ENCODE data around the gene SLC25A3. TPM values are rescaled to one million over a fixed set of nuclear protein-coding genes. Genes with fewer than 3 reads are reported as not detected.
A peak's percentile ranks its signal among the peaks of the same experiment; 100 is the strongest.

SLC25A3 gene
- total and polyA plus RNA-seq, 2 of the 13 experiments (the other 11 are each of a cell fraction or from before 2014, with no cell fraction given): 292 to 829 TPM

DNA sequence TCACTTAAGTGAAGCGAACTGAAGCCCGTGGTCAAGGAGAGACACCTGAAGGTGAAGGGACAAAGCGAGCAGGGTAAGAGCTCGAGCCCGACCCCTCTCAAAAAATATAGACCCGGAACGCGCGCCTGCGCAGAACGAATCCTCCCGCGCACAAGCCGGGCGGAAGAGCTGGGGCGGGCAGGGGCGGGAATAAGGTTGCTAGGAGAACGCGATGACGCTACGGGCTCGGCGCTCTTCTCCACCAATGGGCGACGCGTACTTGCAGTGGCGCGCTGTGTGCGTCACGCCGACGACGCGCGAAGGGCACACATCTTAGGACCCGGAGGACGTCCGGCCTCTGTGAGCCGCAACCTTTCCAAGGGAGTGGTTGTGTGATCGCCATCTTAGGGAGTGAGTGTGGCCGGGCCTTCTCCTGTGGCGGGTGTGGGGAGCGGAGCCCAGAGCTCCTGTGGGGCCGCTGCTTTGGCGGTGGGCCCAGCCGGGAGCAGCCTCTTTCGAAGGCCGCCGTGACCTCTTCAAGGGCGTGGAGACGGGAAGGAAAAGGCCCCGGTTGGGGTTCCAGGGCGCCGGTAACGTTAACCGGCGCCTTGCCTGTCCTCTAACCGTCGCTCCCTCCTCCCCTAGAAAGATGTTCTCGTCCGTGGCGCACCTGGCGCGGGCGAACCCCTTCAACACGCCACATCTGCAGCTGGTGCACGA lies at the start of gene SLC25A3 (continued):
- TF ChIP-seq, protein P1, sequence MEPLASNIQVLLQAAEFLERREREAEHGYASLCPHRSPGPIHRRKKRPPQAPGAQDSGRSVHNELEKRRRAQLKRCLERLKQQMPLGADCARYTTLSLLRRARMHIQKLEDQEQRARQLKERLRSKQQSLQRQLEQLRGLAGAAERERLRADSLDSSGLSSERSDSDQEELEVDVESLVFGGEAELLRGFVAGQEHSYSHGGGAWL (CRISPR knock-in tag; IDR thresholded peaks at IDR 0.05): peak; percentile 85; the same call in 1 of the 2 replicates
- TF ChIP-seq SMC3 (IDR thresholded peaks at IDR 0.05; ENCODE audit: low read length) (no peak), TCF7 (IDR thresholded peaks at IDR 0.05; ENCODE audit: low read depth) (no peak), ZNF788 (CRISPR knock-in tag; IDR thresholded peaks at IDR 0.05; ENCODE audit: borderline replicate concordance) (peak; percentile 75; the same call in 1 of the 2 replicates), NR3C1 (CRISPR knock-in tag; IDR thresholded peaks at IDR 0.05) (no peak), HNRNPH1 (optimal IDR thresholded peaks at IDR 0.05; ENCODE audit: low read depth, low read length) (no peak), ZNF724P (CRISPR knock-in tag; IDR thresholded peaks at IDR 0.05; ENCODE audit: borderline replicate concordance) (0 out of 2 replicates have a peak, but pooled peaks have one; percentile 42), ZNF34 (CRISPR knock-in tag; IDR thresholded peaks at IDR 0.05; ENCODE audit: borderline replicate concordance) (no peak), ZNF496 (CRISPR knock-in tag; IDR thresholded peaks at IDR 0.05; ENCODE audit: insufficient replicate concordance) (no peak), PLRG1 (conservative IDR thresholded peaks at IDR 0.05) (no peak), ZEB1 (IDR thresholded peaks at IDR 0.05; ENCODE audit: insufficient replicate concordance, low read depth) (no peak), DR1 (CRISPR knock-in tag; IDR thresholded peaks at IDR 0.05) (peak; percentile 97), TEAD2 (CRISPR knock-in tag; IDR thresholded peaks at IDR 0.05) (peak; percentile 28; the same call in 1 of the 2 replicates), ZNF329 (CRISPR knock-in tag; IDR thresholded peaks at IDR 0.05; ENCODE audit: low read depth) (peak; percentile 70; the same call in 1 of the 2 replicates), BRD4 (CRISPR knock-in tag; IDR thresholded peaks at IDR 0.05) (peak; percentile 88; the same call in 1 of the 2 replicates), ZZZ3 (CRISPR knock-in tag; IDR thresholded peaks at IDR 0.05; ENCODE audit: borderline replicate concordance) (peak; percentile 68; the same call in 1 of the 2 replicates), ELF3 (CRISPR knock-in tag; IDR thresholded peaks at IDR 0.05) (0 out of 2 replicates have a peak, but pooled peaks have one; percentile 31), ZNF207 (IDR thresholded peaks at IDR 0.05; ENCODE audit: borderline replicate concordance) (no peak), NFIB (CRISPR knock-in tag; IDR thresholded peaks at IDR 0.05; ENCODE audit: borderline replicate concordance) (no peak), SMAD3 (CRISPR knock-in tag; IDR thresholded peaks at IDR 0.05) (peak; percentile 56; the same call in 1 of the 2 replicates), ASH2L (IDR thresholded peaks at IDR 0.05; ENCODE audit: insufficient read length, low read depth, low read length) (peak; percentile 69)
- TF ChIP-seq, protein P2, sequence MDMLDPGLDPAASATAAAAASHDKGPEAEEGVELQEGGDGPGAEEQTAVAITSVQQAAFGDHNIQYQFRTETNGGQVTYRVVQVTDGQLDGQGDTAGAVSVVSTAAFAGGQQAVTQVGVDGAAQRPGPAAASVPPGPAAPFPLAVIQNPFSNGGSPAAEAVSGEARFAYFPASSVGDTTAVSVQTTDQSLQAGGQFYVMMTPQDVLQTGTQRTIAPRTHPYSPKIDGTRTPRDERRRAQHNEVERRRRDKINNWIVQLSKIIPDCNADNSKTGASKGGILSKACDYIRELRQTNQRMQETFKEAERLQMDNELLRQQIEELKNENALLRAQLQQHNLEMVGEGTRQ (IDR thresholded peaks at IDR 0.05; ENCODE audit: low read depth, low read length): no peak
- TF ChIP-seq, protein P2 (CRISPR knock-in tag; IDR thresholded peaks at IDR 0.05; ENCODE audit: borderline replicate concordance): peak; percentile 40; the same call in 1 of the 2 replicates
- TF ChIP-seq, protein P3, sequence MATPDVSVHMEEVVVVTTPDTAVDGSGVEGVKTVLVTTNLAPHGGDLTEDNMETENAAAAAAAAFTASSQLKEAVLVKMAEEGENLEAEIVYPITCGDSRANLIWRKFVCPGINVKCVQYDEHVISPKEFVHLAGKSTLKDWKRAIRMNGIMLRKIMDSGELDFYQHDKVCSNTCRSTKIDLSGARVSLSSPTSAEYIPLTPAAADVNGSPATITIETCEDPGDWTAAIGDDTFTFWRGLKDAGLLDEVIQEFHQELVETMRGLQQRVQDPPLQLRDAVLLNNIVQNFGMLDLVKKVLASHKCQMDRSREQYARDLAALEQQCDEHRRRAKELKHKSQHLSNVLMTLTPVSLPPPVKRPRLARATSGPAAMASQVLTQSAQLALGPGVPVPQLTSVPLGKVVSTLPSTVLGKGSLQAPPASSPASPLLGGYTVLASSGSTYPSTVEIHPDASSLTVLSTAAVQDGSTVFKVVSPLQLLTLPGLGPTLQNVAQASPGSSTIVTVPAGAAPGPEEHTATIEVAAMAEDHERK (CRISPR knock-in tag; IDR thresholded peaks at IDR 0.05; ENCODE audit: low read depth): peak; percentile 89
- TF ChIP-seq, protein P4, sequence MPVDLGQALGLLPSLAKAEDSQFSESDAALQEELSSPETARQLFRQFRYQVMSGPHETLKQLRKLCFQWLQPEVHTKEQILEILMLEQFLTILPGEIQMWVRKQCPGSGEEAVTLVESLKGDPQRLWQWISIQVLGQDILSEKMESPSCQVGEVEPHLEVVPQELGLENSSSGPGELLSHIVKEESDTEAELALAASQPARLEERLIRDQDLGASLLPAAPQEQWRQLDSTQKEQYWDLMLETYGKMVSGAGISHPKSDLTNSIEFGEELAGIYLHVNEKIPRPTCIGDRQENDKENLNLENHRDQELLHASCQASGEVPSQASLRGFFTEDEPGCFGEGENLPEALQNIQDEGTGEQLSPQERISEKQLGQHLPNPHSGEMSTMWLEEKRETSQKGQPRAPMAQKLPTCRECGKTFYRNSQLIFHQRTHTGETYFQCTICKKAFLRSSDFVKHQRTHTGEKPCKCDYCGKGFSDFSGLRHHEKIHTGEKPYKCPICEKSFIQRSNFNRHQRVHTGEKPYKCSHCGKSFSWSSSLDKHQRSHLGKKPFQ (CRISPR knock-in tag; IDR thresholded peaks at IDR 0.05; ENCODE audit: insufficient replicate concordance): peak; percentile 83

Data from HepG2 (cell line).